WI38 (cell line): ENCODE results near the gene TMEFF1.

Source experiments
- H3K4me3 ChIP-seq: 2 replicates; pipeline ENCODE4 v1.5.1; 2011; ENCODE audit warnings: low read depth, mild to moderate bottlenecking, control low read depth, low read length
- TF ChIP-seq, protein P1 (sequence below): IDR thresholded peaks from 2 replicates; pipeline ENCODE4 v1.5.1; 2012; ENCODE audit warnings: low read depth, mild to moderate bottlenecking, control low read depth, low read length

TMEFF1 gene

DNA sequence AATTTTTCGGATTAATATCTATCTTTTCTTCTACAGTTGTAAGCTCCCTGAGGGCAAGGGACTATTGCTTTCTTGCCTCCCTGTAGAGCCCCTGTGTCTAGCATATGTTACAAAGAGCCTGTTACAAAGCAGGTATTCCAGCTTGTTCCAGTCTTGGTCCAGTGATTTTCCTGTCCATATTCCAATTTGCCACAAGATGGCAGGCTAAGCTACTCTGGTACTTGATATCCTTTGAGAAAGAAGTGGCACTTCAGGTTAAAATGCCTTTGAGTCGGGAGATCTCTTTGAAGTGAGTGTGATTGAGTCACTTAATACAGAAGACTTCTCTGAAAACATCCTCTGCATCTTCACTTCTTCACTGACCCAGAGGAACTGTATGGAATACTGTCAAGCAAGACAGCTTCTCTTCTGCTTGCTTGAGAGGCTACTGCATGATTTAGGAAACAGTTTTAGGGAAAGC, 129.4 kb downstream of the TMEFF1 start:
- TF ChIP-seq, protein P1, sequence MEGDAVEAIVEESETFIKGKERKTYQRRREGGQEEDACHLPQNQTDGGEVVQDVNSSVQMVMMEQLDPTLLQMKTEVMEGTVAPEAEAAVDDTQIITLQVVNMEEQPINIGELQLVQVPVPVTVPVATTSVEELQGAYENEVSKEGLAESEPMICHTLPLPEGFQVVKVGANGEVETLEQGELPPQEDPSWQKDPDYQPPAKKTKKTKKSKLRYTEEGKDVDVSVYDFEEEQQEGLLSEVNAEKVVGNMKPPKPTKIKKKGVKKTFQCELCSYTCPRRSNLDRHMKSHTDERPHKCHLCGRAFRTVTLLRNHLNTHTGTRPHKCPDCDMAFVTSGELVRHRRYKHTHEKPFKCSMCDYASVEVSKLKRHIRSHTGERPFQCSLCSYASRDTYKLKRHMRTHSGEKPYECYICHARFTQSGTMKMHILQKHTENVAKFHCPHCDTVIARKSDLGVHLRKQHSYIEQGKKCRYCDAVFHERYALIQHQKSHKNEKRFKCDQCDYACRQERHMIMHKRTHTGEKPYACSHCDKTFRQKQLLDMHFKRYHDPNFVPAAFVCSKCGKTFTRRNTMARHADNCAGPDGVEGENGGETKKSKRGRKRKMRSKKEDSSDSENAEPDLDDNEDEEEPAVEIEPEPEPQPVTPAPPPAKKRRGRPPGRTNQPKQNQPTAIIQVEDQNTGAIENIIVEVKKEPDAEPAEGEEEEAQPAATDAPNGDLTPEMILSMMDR: peak; percentile 52
- H3K4me3 ChIP-seq: no peak overlapping the region

DNA sequence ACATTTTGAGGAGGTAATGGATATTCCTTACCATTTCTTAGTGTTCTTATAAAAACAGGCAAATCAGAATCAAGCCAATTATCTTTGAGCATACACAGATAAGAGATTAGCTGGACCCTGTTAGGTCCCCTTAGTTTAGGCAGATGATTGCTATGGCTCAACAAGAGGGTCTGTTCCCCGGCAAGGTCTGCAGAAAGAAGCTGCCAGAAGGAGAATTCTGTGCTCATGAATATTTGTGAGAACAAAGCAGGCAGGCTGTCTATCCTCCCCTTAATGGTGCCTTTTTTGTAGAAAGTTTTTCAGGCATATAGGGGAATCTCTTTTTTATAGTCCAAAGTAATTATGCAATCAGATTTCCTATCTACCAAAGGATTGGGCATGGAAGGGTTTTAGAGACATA, 132.5 kb downstream of the TMEFF1 start:
- H3K4me3 ChIP-seq: no peak overlapping the region
- TF ChIP-seq, protein P1: no peak

DNA sequence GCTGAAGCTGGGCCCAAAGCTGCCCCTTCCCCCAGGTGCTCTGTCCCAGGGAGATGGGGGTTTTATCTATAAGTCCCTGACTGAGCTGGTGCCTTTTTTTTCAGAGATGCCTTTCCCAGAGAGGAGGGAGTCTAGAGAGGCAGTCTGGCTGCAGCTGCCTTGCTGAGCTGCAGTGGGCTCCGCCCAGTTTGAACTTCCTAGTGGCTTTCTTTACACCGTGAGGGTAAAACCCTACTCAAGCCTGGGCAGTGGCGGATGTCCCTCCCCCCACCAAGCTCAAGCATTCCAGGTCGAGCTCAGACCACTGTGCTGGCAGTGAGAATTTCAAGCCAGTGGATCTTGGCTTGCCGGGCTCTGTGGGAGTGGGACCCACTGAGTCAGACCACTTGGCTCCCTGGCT, 146.2 kb downstream of the TMEFF1 start:
- TF ChIP-seq, protein P1: no peak
- no peak overlapping the region for H3K4me3 ChIP-seq

DNA sequence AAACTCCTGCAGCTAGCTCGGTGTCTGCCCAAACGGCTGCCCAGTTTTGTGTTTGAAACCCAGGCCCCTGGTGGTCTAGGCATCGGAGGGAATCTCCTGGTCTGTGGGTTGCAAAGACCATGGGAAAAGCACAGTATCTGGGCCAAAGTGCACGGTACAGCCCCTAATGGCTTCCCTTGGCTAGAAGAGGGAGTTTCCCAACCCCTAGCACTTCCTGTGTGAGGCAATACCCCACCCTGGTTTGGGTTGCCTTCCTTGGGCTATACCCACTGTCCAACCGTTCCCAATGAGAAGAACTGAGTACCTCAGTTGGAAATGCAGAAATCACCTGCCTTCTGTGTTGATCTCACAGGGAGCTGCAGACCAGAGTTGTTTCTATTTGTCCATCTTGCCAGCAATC, 146.7 kb downstream of the TMEFF1 start:
- TF ChIP-seq, protein P1: no peak

DNA sequence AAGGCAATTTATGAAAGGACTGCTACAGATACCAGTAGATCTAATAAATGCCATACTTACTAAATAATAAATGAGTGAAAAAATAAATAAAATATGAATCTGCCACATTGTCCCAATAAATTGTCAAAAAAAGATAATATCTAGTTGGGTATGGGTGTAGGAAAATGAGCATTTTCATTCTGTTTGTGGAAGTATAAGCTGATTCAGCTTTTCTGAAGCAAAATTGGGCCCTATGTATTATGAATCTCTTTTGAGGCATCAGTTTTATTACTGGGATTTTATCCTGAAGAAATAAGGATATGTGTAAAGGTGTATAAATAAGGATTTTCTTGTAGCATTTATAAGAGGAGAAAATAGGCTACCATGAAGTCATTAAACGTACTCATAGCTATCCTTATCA, 151.0 kb downstream of the TMEFF1 start:
- TF ChIP-seq, protein P1: no peak
- no peak overlapping the region for H3K4me3 ChIP-seq

More for the DNA sequence above, 146.7 kb downstream of the TMEFF1 start:
- no peak overlapping the region for H3K4me3 ChIP-seq

DNA sequence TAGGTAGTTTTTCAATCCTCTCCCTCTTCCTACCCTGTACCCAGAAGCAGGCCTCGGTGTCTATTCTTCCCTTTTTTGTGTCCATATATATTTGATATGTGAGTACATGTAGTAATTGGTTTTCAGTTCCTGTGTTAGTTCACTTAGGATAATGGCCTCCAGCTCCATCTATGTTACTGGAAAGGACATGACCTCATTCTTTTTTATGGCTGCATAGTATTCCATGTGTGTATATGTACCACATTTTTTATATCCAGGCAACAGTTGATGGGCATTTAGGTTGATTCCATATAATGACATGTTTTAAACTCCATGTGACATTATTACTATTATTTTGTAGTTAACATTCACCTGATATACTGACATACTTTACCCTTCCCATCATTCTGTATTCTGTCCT, 154.0 kb downstream of the TMEFF1 start:
- H3K4me3 ChIP-seq: no peak overlapping the region
- TF ChIP-seq, protein P1: no peak
